Activated naive CD8-positive, alpha-beta T cell treated with anti-CD3 and anti-CD28 coated beads, Interleukin-2, amount 10 ng/mL, durations not matched to agents 7 days and 5 days (primary cell): ENCODE data around the gene SYTL3. TPM values are rescaled to one million over a fixed set of nuclear protein-coding genes. Genes with fewer than 3 reads are reported as not detected.
"Not testable (repeated sequence)": the region's sequence is repeated elsewhere in the genome, so short reads cannot be mapped to it uniquely, and the experiment has no call there.

Source experiments
- ATAC-seq: fragments of 150-1000 bp; cut with Tn5 transposase; one replicate; pipeline ENCODE4 v1.10.0; 2021; ENCODE audit warnings: low read depth, moderate library complexity
- POLR2A ChIA-PET: fragments of 350-600 bp; sonication (Branson Sonifier 250); formaldehyde crosslinking; loops from one replicate; lab custom pipeline; 2021; ENCODE audit warnings: antibody characterized with exemption; lab: Charles Lee
- DNase-seq: peaks from one replicate; pipeline ENCODE4 v3.0.0; 2021
- H3K27ac Mint-ChIP-seq: one replicate; pipeline ENCODE4 v1.8.0; 2022; ENCODE audit warnings: mild to moderate bottlenecking, mixed read lengths
- H3K27me3 Mint-ChIP-seq: one replicate; pipeline ENCODE4 v1.8.0; 2022; ENCODE audit warnings: mild to moderate bottlenecking, moderate library complexity, mixed read lengths
- H3K36me3 Mint-ChIP-seq: one replicate; pipeline ENCODE4 v1.8.0; 2021; ENCODE audit warnings: mild to moderate bottlenecking, mixed read lengths
- H3K4me1 Mint-ChIP-seq: one replicate; pipeline ENCODE4 v1.8.0; 2021; ENCODE audit warnings: mixed read lengths
- H3K4me3 Mint-ChIP-seq: one replicate; pipeline ENCODE4 v1.8.0; 2022; ENCODE audit warnings: mild to moderate bottlenecking, moderate library complexity, mixed read lengths
- H3K9me3 Mint-ChIP-seq: one replicate; pipeline ENCODE4 v1.8.0; 2021; ENCODE audit warnings: mixed read lengths
- total RNA-seq, 2 experiments: library from RNA; stranded (reverse); gene quantifications; one replicate each; pipeline ENCODE4 v1.2.3, GENCODE V29; 2021

Gene SYTL3
- total RNA-seq, 2 experiments from 2014 or later = 65.3 to 71.7 TPM

GRCh38 chr6:158686311-158686710, 36.5 kb downstream of the SYTL3 start:
- Mint-ChIP-seq H3K9me3 (no peaks in the 10 kb centered on the region), H3K36me3 (peaks cover 48% of the 10 kb centered on the region), H3K27ac (peak overlapping the region; percentile 79), H3K4me1 (peaks cover 49% of the 10 kb centered on the region), H3K4me3 (peak overlapping the region; percentile 74), H3K27me3 (no peaks in the 10 kb centered on the region)
- DNase-seq (no peak), ATAC-seq (no peak)
- POLR2A ChIA-PET = interaction anchor here (1.3 kb wide), 2 partner anchors 33 to 42 kb away, joined by 3 to 8 read pairs; partner anchors contain the start of gene DYNLT1

GRCh38 chr6:158686791-158687381, 37.0 kb downstream of the SYTL3 start:
- Mint-ChIP-seq H3K9me3 (no peaks in the 10 kb centered on the region), H3K4me3 (peak overlapping the region; percentile 74), H3K27me3 (no peaks in the 10 kb centered on the region), H3K36me3 (peaks cover 45% of the 10 kb centered on the region), H3K27ac (peak overlapping the region; percentile 79), H3K4me1 (peaks cover 50% of the 10 kb centered on the region)
- DNase-seq (no peak), ATAC-seq (peak; percentile 92)
- POLR2A ChIA-PET = interaction anchor here (0.6 to 1.3 kb wide), 3 partner anchors 34 to 186 kb away, joined by 3 to 8 read pairs (median 3); partner anchors contain the start of gene DYNLT1

DNA sequence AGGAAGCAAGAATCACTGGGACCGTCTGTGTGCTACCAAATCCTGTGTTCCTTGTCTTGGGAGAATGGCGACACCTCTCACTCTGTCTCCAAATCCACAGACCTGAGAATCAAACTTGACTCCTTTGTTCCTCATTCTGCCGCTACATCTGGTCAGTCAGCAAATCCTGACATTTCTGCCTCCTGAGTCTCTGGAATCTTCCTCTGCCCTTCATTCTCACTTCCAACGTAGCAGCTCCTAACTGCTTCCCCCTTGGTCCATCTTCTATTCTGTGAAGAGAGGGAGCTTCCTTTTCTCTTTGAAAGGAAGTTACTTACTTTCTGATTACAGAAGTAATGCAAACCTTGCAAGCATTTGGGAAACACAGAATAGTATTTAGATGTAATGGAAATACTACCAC, 37.7 kb downstream of the SYTL3 start:
- peaks cover 49% of the 10 kb centered on the region for H3K4me1 Mint-ChIP-seq
- DNase-seq (no peak), ATAC-seq (no peak)
- H3K27me3 Mint-ChIP-seq = no peaks in the 10 kb centered on the region
- H3K9me3 Mint-ChIP-seq = no peaks in the 10 kb centered on the region
- POLR2A ChIA-PET = interaction anchor here (0.6 to 1.3 kb wide), 3 partner anchors 34 to 185 kb away, joined by 3 to 8 read pairs (median 3); partner anchors contain the start of gene DYNLT1
- H3K27ac Mint-ChIP-seq = peak overlapping the region; percentile 67
- H3K36me3 Mint-ChIP-seq = peaks cover 45% of the 10 kb centered on the region
- H3K4me3 Mint-ChIP-seq = peak overlapping the region; percentile 74

GRCh38 chr6:158688860-158689259, 39.0 kb downstream of the SYTL3 start:
- H3K4me1 Mint-ChIP-seq = peaks cover 42% of the 10 kb centered on the region

GRCh38 chr6:158694913-158695312, 45.1 kb downstream of the SYTL3 start:
- DNase-seq = no peak
- Mint-ChIP-seq H3K27ac (peak overlapping the region; percentile 36), H3K36me3 (peaks cover 25% of the 10 kb centered on the region), H3K4me3 (no peak overlapping the region), H3K4me1 (peaks cover 11% of the 10 kb centered on the region), H3K9me3 (no peaks in the 10 kb centered on the region), H3K27me3 (no peaks in the 10 kb centered on the region)
- POLR2A ChIA-PET = no interaction called here
- ATAC-seq = no peak

More at GRCh38 chr6:158688860-158689259, 39.0 kb downstream of the SYTL3 start:
- DNase-seq (no peak), ATAC-seq (no peak)
- peaks cover 35% of the 10 kb centered on the region for H3K36me3 Mint-ChIP-seq
- H3K27me3 Mint-ChIP-seq = no peaks in the 10 kb centered on the region
- H3K9me3 Mint-ChIP-seq = no peaks in the 10 kb centered on the region
- POLR2A ChIA-PET = no interaction called here
- no peak overlapping the region for H3K27ac Mint-ChIP-seq
- no peak overlapping the region for H3K4me3 Mint-ChIP-seq

GRCh38 chr6:158697811-158698210, 48.0 kb downstream of the SYTL3 start:
- DNase-seq = no peak
- Mint-ChIP-seq H3K4me3 (no peak overlapping the region), H3K27me3 (no peaks in the 10 kb centered on the region), H3K27ac (no peak overlapping the region), H3K36me3 (peaks cover 25% of the 10 kb centered on the region), H3K9me3 (no peaks in the 10 kb centered on the region), H3K4me1 (peaks cover 12% of the 10 kb centered on the region)
- no peak for ATAC-seq
- POLR2A ChIA-PET = interaction anchor here (0.5 to 1.0 kb wide), 3 partner anchors 10 to 262 kb away, joined by 3 to 5 read pairs (median 4); no protein-coding TSS in a partner anchor

GRCh38 chr6:158698931-158699330, 49.1 kb downstream of the SYTL3 start:
- no peak overlapping the region for H3K27ac Mint-ChIP-seq
- ATAC-seq (no peak), DNase-seq (no peak)
- H3K27me3 Mint-ChIP-seq = no peaks in the 10 kb centered on the region
- no peaks in the 10 kb centered on the region for H3K9me3 Mint-ChIP-seq
- H3K36me3 Mint-ChIP-seq = peaks cover 22% of the 10 kb centered on the region
- no peak overlapping the region for H3K4me3 Mint-ChIP-seq
- H3K4me1 Mint-ChIP-seq = peaks cover 16% of the 10 kb centered on the region
- POLR2A ChIA-PET = no interaction called here

- peak overlapping the region; percentile 49 for H3K27ac Mint-ChIP-seq
- peaks cover 15% of the 10 kb centered on the region for H3K36me3 Mint-ChIP-seq
- POLR2A ChIA-PET = interaction anchor here (0.6 to 0.7 kb wide), 2 partner anchors 29 to 1359 kb away, joined by 3 read pairs; no protein-coding TSS in a partner anchor
Measured at GRCh38 chr6:158701268-158701667, 51.4 kb downstream of the SYTL3 start.

DNA sequence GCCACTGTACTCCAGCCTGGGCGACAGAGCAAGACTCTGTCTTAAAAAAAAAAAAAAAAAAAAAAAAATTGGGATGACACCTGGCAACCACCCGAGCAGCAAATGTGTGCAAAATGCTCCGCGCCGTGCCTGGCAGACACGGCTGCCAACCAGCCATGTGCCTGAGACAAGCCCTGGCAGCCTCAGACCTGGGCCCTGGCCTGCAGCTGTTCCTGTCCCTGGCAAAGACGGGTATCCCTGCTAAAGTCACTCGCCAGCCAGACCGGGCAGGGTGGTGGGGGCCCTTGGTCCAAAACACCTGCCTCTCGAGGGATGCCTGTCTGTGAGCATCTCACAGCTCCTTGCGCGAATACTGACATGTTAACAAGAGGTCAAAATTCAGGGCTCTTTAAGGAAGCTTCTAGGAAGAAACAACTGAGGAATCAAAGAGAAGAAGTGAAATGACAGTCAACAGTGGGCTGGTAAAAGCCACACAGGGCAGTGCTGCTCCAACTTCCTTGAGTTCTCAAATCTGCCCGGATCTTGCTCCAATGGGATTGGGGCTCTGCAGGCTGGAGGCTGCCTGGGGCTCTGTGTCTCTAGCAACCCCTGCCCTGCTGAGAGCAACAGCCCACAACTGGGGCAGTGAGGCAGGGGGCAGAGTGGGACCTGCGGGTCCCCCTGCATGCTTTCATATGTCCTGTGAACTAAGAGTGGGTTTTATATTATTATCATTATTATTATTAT, 53.4 kb downstream of the SYTL3 start:
- H3K9me3 Mint-ChIP-seq = no peaks in the 10 kb centered on the region
- no peak overlapping the region for H3K27ac Mint-ChIP-seq
- POLR2A ChIA-PET = no interaction called here
- DNase-seq (no peak), ATAC-seq (no peak)
- H3K4me1 Mint-ChIP-seq = peaks cover 25% of the 10 kb centered on the region
- no peaks in the 10 kb centered on the region for H3K27me3 Mint-ChIP-seq
- peaks cover 12% of the 10 kb centered on the region for H3K36me3 Mint-ChIP-seq
- H3K4me3 Mint-ChIP-seq = peak overlapping the region; percentile 30

More at GRCh38 chr6:158701268-158701667, 51.4 kb downstream of the SYTL3 start:
- not testable (repeated sequence) for H3K4me3 Mint-ChIP-seq, ATAC-seq, H3K27me3 Mint-ChIP-seq, H3K9me3 Mint-ChIP-seq, DNase-seq
- H3K4me1 Mint-ChIP-seq = peaks cover 23% of the 10 kb centered on the region

- Mint-ChIP-seq H3K27me3 (no peaks in the 10 kb centered on the region), H3K36me3 (peaks cover 13% of the 10 kb centered on the region), H3K4me3 (peak overlapping the region; percentile 77), H3K4me1 (peaks cover 22% of the 10 kb centered on the region), H3K27ac (peak overlapping the region; percentile 85), H3K9me3 (no peaks in the 10 kb centered on the region)
- DNase-seq (peak; percentile 89), ATAC-seq (peak; percentile 98)
- POLR2A ChIA-PET = interaction anchor here (0.6 to 1.1 kb wide), 3 partner anchors 28 to 269 kb away, joined by 3 read pairs; no protein-coding TSS in a partner anchor
Measured at GRCh38 chr6:158703837-158704822, 54.3 kb downstream of the SYTL3 start.

DNA sequence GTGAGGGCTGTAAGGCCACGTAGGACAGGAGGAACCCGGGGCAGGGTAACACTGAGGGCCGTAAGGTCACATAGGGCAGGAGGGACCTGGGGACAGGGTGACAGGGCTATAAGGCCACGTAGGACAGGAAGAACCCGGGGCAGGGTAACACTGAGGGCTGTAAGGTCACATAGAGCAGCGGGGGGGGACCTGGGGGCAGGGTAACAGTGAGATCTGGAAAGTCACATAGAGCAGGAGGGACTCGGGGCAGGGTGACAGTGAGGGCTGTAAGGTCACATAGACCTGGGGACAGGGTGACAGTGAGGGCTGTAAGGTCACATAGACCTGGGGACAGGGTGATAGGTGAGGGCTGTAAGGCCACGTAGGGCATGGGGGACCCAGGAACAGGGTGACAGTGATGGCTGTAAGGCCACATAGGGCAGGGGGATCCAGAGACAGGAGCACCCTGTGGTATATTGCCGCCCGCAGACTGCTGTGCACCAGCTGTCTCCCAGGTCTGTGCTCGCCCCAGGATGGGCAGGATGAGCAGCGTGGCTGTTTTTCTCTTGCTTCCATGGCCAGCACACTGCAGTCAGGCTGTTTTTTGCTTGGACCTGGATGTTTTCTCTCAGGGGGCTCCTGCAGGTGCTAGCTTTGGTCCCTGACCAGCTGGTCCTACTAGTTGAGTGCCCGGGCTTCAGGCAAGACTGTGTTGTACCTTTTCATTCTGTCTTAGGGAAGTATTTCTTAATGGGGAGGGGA, 55.7 kb downstream of the SYTL3 start:
- Mint-ChIP-seq H3K4me3 (no peak overlapping the region), H3K9me3 (no peaks in the 10 kb centered on the region), H3K27me3 (no peaks in the 10 kb centered on the region), H3K36me3 (peaks cover 23% of the 10 kb centered on the region), H3K4me1 (peaks cover 26% of the 10 kb centered on the region), H3K27ac (no peak overlapping the region)
- ATAC-seq (no peak), DNase-seq (no peak)
- POLR2A ChIA-PET = no interaction called here

DNA sequence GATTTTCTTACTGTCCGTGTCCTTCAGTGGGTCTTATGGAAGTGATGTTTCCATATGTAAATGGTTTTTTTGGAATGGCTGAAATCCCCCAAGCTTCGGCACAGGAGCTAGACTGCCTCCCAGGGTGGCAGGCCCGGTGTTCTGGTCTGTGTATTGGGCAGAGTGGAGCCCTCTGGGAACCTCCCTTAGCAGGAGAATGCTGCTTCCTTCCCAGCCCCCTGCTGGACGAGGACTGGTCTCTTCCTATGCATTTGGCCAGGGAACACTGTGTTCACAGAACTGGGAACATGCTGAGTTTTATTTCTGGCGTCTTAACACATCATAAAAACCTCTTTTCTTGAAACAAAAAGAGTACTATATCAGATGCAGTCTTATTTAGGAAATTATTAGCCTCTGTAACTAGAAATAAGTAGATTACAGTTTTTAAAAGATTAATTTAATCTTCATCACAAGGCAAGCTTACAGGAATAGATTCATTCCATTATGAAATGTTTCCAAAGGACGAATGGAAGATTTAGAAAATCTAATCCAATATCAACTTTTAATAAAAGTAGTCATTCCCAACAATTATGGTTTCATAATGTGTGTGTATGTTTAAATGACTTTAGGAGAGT, 56.6 kb downstream of the SYTL3 start:
- Mint-ChIP-seq H3K36me3 (peaks cover 24% of the 10 kb centered on the region), H3K27ac (no peak overlapping the region), H3K27me3 (no peaks in the 10 kb centered on the region), H3K9me3 (no peaks in the 10 kb centered on the region), H3K4me3 (no peak overlapping the region), H3K4me1 (peaks cover 23% of the 10 kb centered on the region)
- POLR2A ChIA-PET = interaction anchor here (0.9 kb wide), 1 partner anchor 266 kb away, joined by 3 read pairs; no protein-coding TSS in a partner anchor
- ATAC-seq = no peak
- DNase-seq = no peak
